Umbilical cord (tissue), 2 donors: Measurements from ENCODE around the gene C10orf143. TPM values are rescaled to one million over a fixed set of nuclear protein-coding genes. Genes with fewer than 3 reads are reported as not detected.
A peak's percentile ranks its signal among the peaks of the same experiment; 100 is the strongest.
"Not testable (repeated sequence)": the region's sequence is repeated elsewhere in the genome, so short reads cannot be mapped to it uniquely, and the experiment has no call there.

Source experiments
- DNase-seq: peaks from one replicate; pipeline ENCODE4 v3.0.0-alpha.2; 2015; ENCODE audit warnings: low spot score
- total RNA-seq: library from RNA; depleted of rRNA; stranded (reverse); fragments of >200 nt; gene quantifications from one replicate; pipeline ENCODE4 v1.2.3, GENCODE V29; 2014; ENCODE audit warnings: low replicate concordance; ENCODE audit not compliant: insufficient read depth

The C10orf143 gene
- total RNA-seq, 1 donor from 2014 or later, result 6.5 TPM

DNA sequence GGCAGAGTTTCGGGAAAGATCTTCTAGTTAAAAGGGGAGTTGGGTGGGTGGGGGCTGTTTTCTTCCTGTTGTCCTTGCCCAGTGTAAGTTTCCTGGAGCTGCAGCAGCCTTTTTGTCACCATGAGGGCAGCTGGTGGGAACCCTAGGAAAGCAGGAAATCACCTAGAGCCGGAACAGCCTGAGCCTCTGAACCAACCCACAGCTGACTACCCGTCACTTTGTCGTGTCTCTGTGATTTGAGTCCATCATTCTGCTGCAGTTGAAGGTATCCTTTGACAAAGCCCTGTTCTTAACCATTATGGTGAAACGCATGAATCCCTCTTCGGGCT lies 1.2 kb upstream of the C10orf143 start:
- DNase-seq, result no peak

DNA sequence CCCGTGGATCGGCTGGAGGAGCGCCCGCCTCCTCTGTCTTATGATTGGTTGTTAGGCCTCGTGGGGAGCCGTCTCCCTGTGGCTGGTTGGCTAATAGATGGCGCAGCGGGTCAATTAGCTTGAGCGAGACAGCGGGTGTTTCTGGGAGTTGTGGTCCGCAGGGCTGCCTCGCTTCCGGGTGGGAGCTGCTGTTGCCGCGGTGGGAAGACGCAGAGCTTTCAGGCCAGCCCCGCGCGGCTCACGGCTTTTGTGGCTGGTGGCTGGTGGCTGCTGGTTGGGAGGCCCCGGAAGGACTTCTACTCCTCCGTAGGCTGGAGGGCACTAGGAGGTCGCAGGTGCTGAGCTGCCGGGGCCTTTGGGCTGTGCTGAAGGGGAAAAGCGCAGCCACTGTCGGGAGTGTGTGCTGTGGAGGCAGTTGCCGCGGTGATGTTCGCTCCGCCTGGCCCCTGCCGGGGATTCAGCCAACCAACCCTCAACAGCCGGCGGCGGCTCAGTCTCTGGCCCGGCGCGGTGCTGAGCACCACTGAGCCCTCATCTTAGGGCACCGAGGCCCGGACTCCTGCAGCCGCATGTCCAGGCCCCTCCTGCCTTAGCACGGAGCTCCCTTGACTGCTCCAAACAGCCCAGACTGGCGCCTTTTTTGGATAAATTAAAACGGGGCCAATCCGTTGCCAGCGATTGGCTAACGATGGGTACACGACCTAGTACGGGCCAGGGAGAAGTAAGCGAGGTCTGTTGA lies 652 bp upstream of the C10orf143 start:
- DNase-seq, result peak; percentile 99

DNA sequence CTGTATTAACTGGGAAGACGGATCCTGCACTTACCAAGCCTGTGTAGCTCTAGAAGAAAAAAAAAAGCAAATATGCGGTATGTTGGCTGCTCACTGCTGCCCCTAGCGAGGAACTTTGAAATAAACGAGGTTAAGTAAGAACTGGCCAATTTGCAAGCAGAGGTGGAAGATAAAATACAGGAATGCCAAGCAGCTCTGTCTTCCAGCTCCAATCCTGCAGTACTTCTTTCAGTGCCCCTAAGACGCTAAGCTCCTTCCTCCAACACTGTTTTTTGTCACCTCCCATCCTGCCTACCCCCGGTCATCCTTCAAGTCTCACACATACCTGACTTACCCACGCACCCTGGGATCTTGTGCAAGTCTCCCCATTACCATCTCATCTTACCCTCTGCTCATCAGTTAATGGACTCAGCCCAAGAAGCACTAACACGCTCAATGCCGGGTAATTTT lies 809 bp downstream of the C10orf143 start:
- DNase-seq, result peak; percentile 96

DNA sequence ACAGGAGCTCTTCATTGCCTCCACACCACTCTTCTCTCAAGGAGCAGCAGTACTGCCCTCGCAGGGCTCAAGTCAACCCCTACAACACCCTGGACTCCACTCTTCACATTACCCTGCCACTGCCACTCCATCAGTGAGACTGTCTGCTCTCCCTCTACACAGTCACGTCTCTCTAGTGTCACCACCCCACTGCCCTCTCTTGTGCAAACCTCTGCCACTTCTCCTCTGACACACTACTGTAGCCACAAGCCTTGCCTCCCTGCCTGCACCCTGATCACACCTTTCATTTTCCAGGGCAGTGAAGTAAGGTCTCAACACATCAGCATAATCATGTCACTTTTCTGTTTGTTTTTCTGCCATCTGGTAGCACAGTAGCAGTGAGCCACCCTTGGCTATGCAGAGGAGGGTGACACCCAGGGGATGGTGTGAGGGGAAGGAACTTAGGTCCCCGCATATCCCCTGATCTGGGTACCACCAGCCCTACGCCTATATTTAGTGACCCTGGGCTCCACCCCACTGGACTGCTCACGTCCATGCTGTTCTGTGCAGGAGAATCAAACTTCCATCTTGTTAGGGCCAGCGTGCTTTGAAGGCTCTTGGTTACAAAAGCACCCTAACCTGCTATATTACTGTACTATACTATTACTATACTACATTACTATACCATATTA lies 1.6 kb downstream of the C10orf143 start:
- DNase-seq, result no peak

DNA sequence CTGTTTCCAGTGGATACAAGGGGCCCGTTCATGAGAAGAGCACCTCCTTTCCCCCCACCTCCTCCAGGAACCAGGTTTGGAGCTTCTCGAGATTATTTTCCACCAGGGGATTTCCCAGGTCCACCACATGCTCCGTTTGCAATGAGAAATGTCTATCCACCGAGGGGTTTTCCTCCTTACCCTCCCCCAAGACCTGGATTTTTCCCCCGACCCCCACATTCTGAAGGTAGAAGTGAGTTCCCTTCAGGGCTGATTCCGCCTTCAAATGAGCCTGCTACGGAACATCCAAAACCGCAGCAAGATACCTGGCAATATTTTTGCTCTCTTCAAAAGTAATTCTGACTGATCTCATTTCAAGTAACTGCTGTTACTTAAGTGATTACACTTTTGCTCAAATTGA lies 2.5 kb downstream of the C10orf143 start:
- DNase-seq, result not testable (repeated sequence)

DNA sequence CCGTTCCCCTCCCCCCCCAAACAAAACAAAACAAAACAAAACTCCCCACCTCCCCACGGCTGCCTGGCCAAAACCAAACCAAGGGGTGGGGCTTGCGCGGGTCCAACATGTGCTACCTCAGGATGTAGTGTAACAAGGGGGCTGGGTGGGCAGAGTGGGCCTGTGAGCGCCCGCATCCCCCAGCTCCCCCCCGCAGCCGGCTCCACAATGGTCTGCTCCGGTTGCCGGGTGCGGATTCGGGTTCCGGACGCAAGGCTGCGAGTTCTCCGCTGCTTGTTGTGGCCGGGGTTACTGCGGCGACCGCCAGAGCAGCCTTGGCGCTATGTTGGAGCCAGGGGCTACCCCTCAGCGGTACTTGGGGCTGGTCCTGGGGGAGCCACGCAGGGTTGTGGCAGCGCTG lies 4.9 kb downstream of the C10orf143 start:
- DNase-seq, result no peak

DNA sequence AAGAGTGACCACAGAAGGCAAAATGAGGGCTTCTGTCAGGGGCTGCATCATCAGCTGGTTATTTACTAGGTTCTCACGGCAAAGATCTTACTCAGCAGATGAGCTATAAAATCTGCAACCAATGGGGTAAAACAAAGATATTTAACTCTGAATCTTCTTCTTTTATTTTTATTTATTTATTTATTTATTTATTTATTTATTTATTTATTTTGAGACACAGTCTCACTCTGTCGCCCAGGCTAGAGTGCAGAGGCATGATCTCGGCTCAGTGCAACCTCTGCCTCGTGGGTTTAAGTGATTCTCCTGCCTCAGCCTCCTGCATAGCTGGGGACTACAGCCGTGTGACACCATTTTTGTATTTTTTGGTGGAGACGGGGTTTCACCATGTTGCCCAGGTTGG lies 11.3 kb downstream of the C10orf143 start:
- no peak for DNase-seq

DNA sequence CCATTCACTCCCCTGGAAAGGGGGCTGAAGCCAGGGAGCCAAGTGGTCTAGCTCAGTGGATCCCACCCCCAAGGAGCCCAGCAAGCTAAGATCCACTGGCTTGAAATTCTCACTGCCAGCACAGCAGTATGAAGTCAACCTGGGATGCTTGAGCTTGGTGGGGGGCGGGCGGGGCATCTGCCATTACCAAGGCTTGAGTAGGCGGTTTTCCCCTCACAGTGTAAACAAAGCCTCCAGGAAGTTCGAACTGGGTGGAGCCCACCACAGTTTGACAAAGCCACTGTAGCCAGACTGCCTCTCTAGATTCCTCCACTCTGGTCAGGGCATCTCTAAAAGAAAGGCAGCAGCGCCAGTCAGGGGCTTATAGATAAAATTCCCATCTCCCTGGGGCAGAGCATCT lies 20.1 kb downstream of the C10orf143 start:
- not testable (repeated sequence) for DNase-seq

DNA sequence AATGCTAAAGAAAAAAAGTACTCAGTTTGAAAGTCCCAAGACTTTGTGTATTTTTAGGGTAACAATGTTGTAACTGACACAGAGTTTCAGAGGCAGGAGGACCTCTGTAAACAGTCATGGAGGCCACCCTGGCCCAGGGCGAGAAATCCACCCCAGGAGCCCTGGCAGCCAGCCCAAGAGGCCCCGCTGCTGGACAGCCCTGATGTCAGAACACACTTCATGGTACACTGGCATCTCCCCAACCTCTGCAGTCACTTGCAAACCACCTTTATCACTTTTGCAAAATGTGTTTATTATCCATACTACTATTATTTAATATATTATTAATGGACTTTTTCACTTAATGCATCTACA lies 30.2 kb downstream of the C10orf143 start:
- DNase-seq, result no peak

DNA sequence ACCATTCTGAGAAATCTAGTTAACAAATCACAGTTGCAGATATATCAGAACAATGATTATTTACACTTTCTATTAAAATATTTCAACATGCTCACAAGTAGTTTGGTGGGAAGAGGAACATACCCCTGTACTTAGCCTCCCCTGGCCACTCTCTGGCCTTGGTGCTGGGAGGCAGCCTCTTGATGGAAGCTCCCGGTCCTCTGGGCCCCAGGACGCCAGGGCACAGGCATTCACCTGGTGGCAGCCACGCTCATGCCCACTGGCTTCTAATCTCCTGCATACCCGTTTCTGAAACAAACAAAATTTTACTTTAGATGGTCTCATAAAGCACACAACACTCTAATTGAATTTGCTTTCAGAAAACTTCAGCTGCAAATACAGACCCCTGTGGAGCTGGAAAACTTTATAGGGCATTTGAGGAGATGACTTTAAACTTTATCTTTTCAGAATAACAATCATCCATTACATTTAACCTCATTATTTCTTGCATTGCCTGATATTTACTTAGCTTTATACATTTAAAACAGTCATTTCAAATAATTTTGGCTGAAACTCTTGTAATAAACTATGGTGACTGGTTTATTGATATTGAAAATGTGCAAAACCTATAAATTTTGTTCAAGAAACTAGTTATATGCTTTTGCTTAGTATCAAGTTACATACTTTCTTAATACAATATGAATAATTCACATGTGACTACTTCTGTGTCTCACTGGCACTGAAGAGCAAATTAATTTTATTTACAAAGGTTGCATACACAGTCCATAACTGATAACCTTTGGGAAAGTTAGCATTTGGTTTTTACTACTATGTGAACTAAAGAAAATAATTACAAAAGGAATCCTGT lies 30.8 kb downstream of the C10orf143 start:
- no peak for DNase-seq

DNA sequence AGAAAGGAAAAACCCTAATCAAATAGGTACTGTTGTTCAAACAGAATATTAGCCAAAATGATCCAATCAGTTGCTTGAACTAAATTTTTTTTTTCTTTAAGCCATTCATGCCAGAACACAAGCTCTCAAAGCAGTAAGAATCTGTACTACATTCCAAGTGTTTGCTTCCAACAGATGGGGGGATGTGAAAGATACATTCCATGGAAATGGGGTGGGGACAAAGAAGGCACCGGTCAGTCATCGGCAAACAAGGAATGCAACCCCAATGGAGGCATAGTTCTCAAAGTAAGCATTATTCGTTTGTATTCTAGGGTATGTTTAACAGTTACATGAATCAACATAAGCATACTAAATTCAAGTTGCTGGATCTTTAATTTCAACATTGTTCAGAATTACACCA lies 32.5 kb downstream of the C10orf143 start:
- DNase-seq, result no peak

DNA sequence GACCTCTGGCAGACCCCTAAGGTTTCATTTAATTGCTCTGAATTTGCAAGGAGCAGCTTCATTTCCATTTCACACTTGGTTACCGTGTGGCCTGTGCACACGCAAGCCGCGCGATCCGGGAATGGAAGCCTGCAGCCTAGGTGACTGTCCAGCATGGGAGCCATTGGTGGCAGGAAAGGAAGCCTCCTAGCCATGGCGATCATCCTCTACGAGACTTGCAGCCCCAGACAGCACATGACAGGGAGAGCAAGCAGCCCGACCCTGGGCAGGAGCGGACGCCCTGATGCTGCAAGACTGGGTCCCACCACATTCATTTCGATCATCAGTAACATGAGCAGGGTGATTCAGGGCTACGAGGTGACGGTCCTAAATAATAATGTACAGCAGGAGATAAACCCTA lies 33.9 kb downstream of the C10orf143 start:
- no peak for DNase-seq

DNA sequence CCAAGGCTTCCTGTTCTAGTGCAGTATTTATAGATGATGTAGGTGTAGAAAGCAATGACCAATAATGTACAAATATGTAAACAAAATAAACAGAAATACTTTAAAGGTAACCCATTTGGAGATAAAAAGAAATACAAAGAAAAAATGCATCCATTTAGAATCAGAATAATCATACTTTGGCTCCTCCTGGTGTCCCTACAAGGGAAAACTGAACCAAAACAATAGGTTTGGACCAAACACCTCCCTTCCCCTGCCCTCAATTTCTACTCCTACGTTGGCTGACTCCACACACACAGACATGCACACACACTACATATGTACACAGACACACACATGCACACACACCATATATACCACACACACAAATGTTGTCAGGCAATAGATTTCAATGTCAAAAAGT lies 36.0 kb downstream of the C10orf143 start:
- DNase-seq, result no peak

DNA sequence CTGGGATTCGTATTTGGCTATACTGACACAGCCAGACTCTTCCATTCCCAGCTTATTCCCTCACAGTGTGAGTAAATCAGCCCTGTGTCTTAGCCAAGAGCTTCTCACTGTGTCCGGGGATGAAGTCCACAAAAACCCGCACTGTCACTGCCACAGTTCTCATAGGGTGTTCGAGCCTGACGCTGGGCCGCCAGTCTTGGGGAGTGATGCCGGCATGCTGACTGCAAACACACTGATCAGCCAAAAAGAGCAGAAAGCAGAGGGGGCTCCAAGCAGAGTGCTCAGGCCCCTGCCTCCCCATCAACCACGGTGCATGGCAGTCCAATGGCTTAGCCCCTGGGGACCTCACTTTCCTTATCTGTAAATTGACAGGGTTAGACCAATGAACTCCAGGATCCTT lies 36.7 kb downstream of the C10orf143 start:
- DNase-seq, result no peak

DNA sequence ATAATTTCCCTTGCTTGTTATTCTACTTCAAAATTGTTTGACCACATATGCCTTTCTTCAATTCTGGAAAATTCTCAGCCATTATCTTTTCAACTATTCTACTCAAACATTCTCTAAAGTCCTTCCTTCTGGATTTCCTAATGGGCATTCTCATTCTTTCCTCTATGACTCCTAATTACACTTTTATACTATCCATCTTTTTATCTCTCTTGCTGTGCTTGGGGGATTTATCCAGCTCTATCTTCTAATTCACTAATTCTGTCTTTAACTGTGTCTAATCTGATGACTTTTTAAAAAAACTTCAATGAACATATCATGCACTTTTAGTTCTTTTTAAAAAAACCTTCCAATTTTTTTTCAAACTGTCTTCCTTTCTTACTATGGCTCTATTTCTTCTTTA lies 38.4 kb downstream of the C10orf143 start:
- DNase-seq, result no peak

DNA sequence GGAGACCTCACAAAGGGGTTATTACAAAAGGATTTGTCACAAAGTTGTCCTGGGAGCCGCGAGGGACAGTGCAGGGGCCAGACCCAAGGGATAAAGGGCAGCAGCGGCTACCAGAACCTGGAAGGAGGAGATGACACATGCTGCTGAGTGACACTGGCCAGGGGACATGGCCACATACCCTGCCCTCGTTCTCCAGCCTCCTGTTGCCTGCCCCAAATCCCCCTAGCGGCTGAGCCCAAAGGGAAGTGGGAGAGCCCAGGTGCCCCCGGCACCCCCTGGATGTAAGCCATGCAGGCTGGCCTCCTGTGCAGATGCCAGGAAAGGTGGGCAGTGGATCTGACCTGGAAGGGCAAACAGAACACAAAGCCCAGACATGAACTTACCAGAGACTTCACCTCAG lies 42.7 kb downstream of the C10orf143 start:
- no peak for DNase-seq

DNA sequence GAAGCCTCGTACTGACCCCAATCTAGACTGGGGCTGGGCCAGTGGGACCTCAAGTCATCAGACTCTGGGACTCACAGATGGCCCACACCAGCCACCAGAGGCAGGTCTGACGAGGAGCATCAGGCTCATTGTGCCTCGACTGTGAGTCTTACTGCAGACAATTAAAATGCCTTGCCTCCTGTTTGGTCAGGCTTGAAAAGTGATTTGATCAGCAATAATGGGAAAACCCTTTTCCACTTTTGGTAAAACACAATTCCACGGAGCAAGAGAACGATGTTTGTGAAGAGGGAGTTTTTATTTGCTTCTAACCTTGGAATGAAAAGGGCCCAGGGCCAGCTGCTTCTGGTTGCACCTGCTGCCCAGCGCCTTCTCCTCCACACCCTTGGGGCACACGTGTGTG lies 43.9 kb downstream of the C10orf143 start:
- DNase-seq, result no peak

DNA sequence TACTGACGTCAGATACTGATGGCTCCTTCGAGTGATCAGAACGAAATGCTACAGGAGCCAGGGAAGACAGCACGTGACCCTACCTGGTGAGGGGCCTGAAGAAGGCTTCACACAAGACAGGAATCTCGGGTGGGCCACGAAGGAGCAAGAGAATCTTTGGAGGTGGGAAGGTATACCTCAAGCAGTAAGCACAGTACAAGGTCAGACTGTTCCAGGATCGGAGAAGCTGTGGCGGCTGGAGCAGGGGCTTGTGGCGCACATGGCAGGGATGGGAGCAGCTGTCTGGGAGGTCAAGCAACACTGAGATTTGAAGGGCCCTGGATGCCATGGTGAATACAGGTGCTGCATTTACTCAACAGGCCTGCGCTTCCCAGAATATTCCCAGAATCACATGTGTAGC lies 45.4 kb downstream of the C10orf143 start:
- no peak for DNase-seq

DNA sequence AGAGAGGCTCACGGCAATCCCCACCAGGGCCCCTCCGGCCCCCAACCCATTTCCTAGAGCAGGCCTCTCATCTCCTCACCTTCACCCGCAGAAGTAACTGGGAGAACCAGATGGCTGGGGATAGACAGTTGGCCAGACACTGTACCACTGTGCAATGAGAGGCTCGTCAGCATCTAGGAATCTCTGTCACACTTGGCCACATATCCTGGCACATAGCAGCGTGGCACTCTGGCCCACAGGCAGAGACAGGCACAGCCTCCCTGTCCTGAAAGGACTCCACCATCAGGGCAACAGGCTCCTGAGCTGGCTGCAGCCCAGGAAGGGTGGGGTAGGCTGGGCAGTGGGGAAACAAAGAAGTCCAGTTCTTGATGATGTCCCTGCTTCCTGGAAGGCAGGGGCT lies 45.8 kb downstream of the C10orf143 start:
- DNase-seq, result no peak

DNA sequence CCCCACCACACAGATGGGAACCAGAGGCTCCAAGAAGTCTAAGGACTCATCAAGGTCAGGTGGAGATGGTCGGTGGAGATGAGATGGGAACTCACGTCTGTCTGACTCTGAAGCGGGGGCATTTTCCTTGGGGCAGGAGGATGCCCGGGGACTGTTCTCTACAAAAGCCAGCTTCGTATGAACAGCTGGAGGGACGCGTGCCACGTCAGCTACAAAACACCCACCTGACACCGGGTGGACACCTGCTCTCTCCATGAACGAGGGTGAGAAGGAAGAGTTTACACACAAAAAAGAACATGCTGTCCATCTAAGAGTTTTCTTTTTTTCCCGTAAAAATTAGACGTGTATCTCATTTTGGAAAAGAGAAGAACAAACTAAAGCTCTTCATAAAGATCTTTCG lies 47.7 kb downstream of the C10orf143 start:
- DNase-seq, result no peak

DNA sequence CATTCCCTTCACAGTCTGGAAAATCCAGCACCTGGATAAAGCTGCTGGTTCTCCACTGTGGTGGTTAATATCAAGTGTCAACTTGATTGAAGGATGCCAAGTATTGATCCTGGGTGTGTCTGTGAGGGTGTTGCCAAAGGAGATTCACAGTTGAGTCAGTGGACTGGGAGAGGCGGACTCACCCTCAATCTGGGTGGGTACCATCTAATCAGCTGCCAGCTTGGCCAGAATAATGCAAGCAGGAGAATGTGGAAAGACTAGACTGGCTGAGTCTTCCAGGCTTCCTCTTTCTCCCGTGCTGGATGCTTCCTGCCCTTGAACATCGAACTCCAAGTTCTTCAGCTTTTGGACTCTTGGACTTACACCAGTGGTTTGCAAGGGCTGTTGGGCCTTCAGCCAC lies 48.4 kb downstream of the C10orf143 start:
- no peak for DNase-seq

DNA sequence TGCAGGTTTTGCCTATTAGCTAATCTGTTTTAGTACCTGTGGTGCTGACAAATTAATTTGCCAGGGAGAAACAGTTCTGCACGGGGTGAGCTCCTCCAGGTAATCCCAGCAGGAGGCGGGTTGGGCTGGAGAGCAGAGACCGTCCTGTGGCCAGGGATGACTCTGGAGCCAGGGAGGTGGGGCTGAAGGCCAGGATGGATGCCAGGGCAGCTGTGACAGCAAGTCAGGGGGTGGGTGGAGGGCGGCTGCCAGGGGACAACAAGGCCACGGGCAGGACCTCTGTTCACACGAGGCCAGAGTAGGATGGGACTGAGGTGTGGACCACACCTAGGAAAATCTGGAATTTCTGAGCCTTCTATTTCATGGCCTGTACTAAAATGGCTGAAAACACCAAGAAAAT lies 48.9 kb downstream of the C10orf143 start:
- DNase-seq, result no peak

DNA sequence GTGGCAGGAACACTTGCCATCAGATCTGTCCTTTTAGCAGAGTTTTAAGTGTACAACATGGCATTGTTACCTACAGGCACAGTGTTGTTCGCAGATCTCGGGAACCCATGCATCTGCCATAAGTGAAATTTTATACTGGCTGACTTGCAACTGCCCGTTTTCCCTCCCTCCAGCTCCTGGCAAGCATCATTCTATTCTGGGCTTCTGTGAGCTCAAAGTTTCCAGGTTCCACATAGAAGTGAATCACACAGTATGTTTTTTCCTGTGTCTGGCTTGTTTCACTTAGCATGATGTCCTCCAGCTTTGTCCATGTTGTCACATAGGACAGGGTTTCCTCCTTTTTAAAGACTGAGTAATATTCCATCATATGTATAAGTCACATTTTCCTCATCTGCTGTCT lies 56.6 kb downstream of the C10orf143 start:
- DNase-seq, result no peak
